Measurements from ENCODE around the gene AQR. TPM values are rescaled to one million over a fixed set of nuclear protein-coding genes. Genes with fewer than 3 reads are reported as not detected.
"Not testable (repeated sequence)": the region's sequence is repeated elsewhere in the genome, so short reads cannot be mapped to it uniquely, and the experiment has no call there.

The AQR gene
- total and polyA plus RNA-seq, 2 of the 8 experiments (the other 6 are each of a cell fraction or from before 2014, with no cell fraction given): 34.5 to 57.6 TPM

- not testable (repeated sequence) for H3K23me2 ChIP-seq (ENCODE audit: low read depth, low read length); H3K4ac ChIP-seq (replicated peaks; ENCODE audit: insufficient read length, low read depth, low read length); H3K27ac ChIP-seq (ENCODE audit: low read depth, low read length); H2BK15ac ChIP-seq (ENCODE audit: low read length); H3K9me3 ChIP-seq (ENCODE audit: insufficient read depth in 2 of 2, low read depth in 1 of 2, low read length in 1 of 2); DNase-seq (ENCODE audit: low read depth in 1 of 2, low spot score in 2 of 2); FAIRE-seq; H2AK5ac ChIP-seq (ENCODE audit: low read depth, low read length); H3K18ac ChIP-seq (ENCODE audit: extremely low read depth, low read length); H3K4me1 ChIP-seq (replicated peaks in 1 of 4; ENCODE audit: control insufficient read depth in 3 of 4, insufficient read depth in 4 of 4, low read length in 3 of 4); H3K56ac ChIP-seq (replicated peaks; ENCODE audit: insufficient read length, low read depth, low read length); H2BK120ac ChIP-seq (replicated peaks; ENCODE audit: low read depth, low read length); H3K14ac ChIP-seq (ENCODE audit: insufficient read length); H4K8ac ChIP-seq (ENCODE audit: extremely low read depth, insufficient read depth, low read length); H2BK5ac ChIP-seq (ENCODE audit: low read depth, low read length); H4K91ac ChIP-seq (replicated peaks; ENCODE audit: insufficient read length, low read length); H3K27me3 ChIP-seq (replicated peaks in 1 of 4; ENCODE audit: control insufficient read depth in 3 of 4, extremely low read depth in 1 of 4, insufficient read depth in 3 of 4, low read length in 3 of 4); H3K79me1 ChIP-seq (ENCODE audit: low read depth, low read length); H3K23ac ChIP-seq (ENCODE audit: insufficient read length); H3K9ac ChIP-seq (replicated peaks in 1 of 4; ENCODE audit: extremely low read depth in 1 of 4, low read depth in 3 of 4, low read length in 3 of 4); H2BK20ac ChIP-seq (ENCODE audit: low read length); H4K20me1 ChIP-seq (replicated peaks in 1 of 2; ENCODE audit: control insufficient read depth in 1 of 2, insufficient read depth in 2 of 2, low read length in 2 of 2); H4K5ac ChIP-seq (ENCODE audit: insufficient read length, low read depth, low read length); H2BK12ac ChIP-seq (ENCODE audit: low read depth, low read length); H3K36me3 ChIP-seq (ENCODE audit: control insufficient read depth in 2 of 4, insufficient read depth in 4 of 4, low read length in 3 of 4)
- Histone ChIP-seq H3K4me2 (ENCODE audit: insufficient read depth in 1 of 2, low read depth in 2 of 2, low read length in 2 of 2) (peak overlapping the region in 1 of 2 experiments; percentile 55), H3K79me2 (ENCODE audit: control insufficient read depth in 1 of 2, insufficient read depth in 2 of 2, low read length in 2 of 2) (peaks cover 15 to 38% of the 10 kb centered on the region in 2 experiments), H2AFZ (ENCODE audit: low read length) (0 out of 2 replicates have a peak overlapping the region, but pooled peaks have one; percentile 11), H3K4me3 (ENCODE audit: extremely low read depth in 1 of 4, insufficient read depth in 2 of 4, low read depth in 3 of 4, low read length in 4 of 4) (peak overlapping the region in 2 of 4 experiments; percentile 38 to 99; a peak in 6 of 8 replicates)
- CTCF ChIA-PET (ENCODE audit: partially characterized antibody): interaction anchor here (0.6 to 3.2 kb wide), 13 partner anchors 9 to 474 kb away, joined by 3 to 19 read pairs (median 4); partner anchors contain the start of gene ZNF770
- WGBS, 2 experiments (ENCODE audit: extremely low coverage in 1 of 2, insufficient coverage in 1 of 2, insufficient read length in 1 of 2, insufficient replicate concordance in 2 of 2, low coverage in 1 of 2, low lambda C conversion rate in 2 of 2, missing lambda C conversion rate in 1 of 2): 85% methylated on average over 21 of the region's 21 CpGs; no CpG with 5 or more reads in 1 of the 2 experiments
- POLR2A ChIA-PET (ENCODE audit: partially characterized antibody): interaction anchor here (0.6 to 2.3 kb wide), 11 partner anchors 10 to 288 kb away, joined by 3 to 26 read pairs (median 4); partner anchors contain the start of gene ZNF770
Observed at GRCh38 chr15:34970098-34970643, 629 bp upstream of the AQR start.
